HepG2 (cell line): ENCODE measurements around the gene MRPS25. TPM values are rescaled to one million over a fixed set of nuclear protein-coding genes. Genes with fewer than 3 reads are reported as not detected.

Experiments used
- CAMTA2 ChIP-seq: sonication (generic); formaldehyde crosslinking; IDR thresholded peaks from 2 replicates; pipeline ENCODE4 v1.4.0; 2020; ENCODE audit warnings: mild to moderate bottlenecking, missing genetic modification reagents, borderline replicate concordance
- HOXA7 ChIP-seq: sonication (generic); formaldehyde crosslinking; IDR thresholded peaks from 2 replicates; pipeline ENCODE4 v1.8.1; 2022; ENCODE audit warnings: mild to moderate bottlenecking, missing genetic modification reagents, moderate library complexity
- KLF9 ChIP-seq: IDR thresholded peaks from 2 replicates; pipeline ENCODE4 v1.6.1; 2016; ENCODE audit warnings: low read depth
- RAD51 ChIP-seq: fragments of 450-650 bp; IDR thresholded peaks from 2 replicates; pipeline ENCODE4 v1.6.1; 2016; ENCODE audit warnings: borderline replicate concordance
- RARA ChIP-seq: IDR thresholded peaks from 2 replicates; pipeline ENCODE4 v1.6.1; 2016; ENCODE audit warnings: missing genetic modification reagents, missing compliant biosample characterization
- ZNF232 ChIP-seq: sonication (generic); formaldehyde crosslinking; IDR thresholded peaks from 2 replicates; pipeline ENCODE4 v1.4.0; 2020; ENCODE audit warnings: missing genetic modification reagents, borderline replicate concordance
- ZNF350 ChIP-seq: sonication (generic); formaldehyde crosslinking; IDR thresholded peaks from 2 replicates; pipeline ENCODE4 v1.4.0; 2020; ENCODE audit warnings: mild to moderate bottlenecking, low read depth, missing genetic modification reagents, borderline replicate concordance
- ZNF878 ChIP-seq: sonication (generic); formaldehyde crosslinking; IDR thresholded peaks from 2 replicates; pipeline ENCODE4 v1.8.1; 2023; ENCODE audit warnings: mild to moderate bottlenecking, missing genetic modification reagents, moderate library complexity
- polyA plus RNA-seq, 8 experiments: library from polyadenylated mRNA; depleted of rRNA in 3 of 8; stranded (reverse) in 7 of 8; unstranded in 1 of 8; fragments of >200 nt; fragmentation: Illumina TruSeq in 4 of 8; extraction: Trizol in 4 of 8; gene quantifications; 2 replicates each; pipeline versions ENCODE4 v1.2.1 to v1.2.3, GENCODE V29; 2011 to 2016; ENCODE audit warnings: low read depth in 4 of 8, missing spikeins in 1 of 8, mixed read lengths in 1 of 8; ENCODE audit not compliant: insufficient read depth in 1 of 8
- total RNA-seq, 5 experiments: library from RNA; depleted of rRNA; stranded (reverse); fragments of >200 nt; fragmentation: Illumina TruSeq; extraction: Trizol; gene quantifications; 2 replicates each; pipeline ENCODE4 v1.2.3, GENCODE V29; 2016; ENCODE audit warnings: low read depth in 1 of 5
- TF ChIP-seq, protein P1 (sequence below): sonication (generic); formaldehyde crosslinking; IDR thresholded peaks from 2 replicates; pipeline ENCODE4 v1.4.0; 2020; ENCODE audit warnings: low read depth, mild to moderate bottlenecking, missing genetic modification reagents
- TF ChIP-seq, protein P2 (sequence below): sonication (generic); formaldehyde crosslinking; IDR thresholded peaks from 2 replicates; pipeline ENCODE4 v1.5.1; 2020; ENCODE audit warnings: missing genetic modification reagents, mild to moderate bottlenecking, borderline replicate concordance
- TF ChIP-seq, protein P3 (sequence below): sonication (generic); formaldehyde crosslinking; IDR thresholded peaks from 2 replicates; pipeline ENCODE4 v1.5.0; 2020; ENCODE audit warnings: missing genetic modification reagents
- TF ChIP-seq, protein P4 (sequence below): sonication (generic); formaldehyde crosslinking; IDR thresholded peaks from 2 replicates; pipeline ENCODE4 v1.4.0; 2020; ENCODE audit warnings: missing genetic modification reagents, mild to moderate bottlenecking, borderline replicate concordance
- TF ChIP-seq, protein P5 (sequence below): IDR thresholded peaks from 2 replicates; pipeline ENCODE4 v1.6.1; 2016
- TF ChIP-seq, protein P6 (sequence below): sonication (generic); formaldehyde crosslinking; IDR thresholded peaks from 2 replicates; pipeline ENCODE4 v1.4.0; 2020; ENCODE audit warnings: missing genetic modification reagents

The MRPS25 gene
- total and polyA plus RNA-seq, 2 of the 13 experiments (the other 11 are each of a cell fraction or from before 2014, with no cell fraction given), result 60.1 to 74.3 TPM

DNA sequence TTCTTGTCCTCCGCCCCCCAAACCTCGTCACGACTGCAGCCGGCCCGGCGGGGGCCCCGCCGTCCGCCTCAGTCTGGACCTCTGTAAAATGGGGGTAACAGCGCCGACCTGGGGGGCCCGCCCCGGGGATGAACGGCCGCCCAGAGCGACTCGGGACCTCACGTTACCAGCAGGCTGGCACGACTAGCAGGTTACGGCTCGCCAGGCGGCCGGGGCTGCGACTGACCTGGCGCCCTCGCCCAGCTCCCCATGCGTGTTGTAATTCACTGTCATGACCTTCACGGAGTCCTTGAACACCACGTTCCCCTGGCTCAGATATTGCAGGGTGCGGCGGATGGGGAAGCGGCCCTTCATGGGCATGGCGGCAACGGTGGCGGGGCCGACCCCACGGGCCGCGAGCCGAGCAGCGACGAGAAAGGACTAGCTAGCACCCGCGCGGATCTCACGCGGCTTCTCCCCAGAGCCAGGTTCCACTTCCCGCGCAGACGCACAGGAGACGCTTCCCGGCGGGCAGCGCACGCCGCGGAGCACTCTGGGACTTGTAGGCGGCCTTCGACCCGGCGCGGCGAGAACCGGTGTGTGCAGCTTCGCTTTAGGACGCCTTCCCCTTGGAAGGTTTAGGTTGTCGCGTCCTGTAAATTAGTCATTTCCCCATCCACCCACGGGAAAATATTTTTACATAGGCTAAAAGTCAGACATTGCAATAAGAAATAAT lies at the start of gene MRPS25 (continued):
- TF ChIP-seq, protein P1, sequence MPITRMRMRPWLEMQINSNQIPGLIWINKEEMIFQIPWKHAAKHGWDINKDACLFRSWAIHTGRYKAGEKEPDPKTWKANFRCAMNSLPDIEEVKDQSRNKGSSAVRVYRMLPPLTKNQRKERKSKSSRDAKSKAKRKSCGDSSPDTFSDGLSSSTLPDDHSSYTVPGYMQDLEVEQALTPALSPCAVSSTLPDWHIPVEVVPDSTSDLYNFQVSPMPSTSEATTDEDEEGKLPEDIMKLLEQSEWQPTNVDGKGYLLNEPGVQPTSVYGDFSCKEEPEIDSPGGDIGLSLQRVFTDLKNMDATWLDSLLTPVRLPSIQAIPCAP, result no peak
- TF ChIP-seq CAMTA2 (CRISPR knock-in tag), result no peak
- TF ChIP-seq, protein P2, sequence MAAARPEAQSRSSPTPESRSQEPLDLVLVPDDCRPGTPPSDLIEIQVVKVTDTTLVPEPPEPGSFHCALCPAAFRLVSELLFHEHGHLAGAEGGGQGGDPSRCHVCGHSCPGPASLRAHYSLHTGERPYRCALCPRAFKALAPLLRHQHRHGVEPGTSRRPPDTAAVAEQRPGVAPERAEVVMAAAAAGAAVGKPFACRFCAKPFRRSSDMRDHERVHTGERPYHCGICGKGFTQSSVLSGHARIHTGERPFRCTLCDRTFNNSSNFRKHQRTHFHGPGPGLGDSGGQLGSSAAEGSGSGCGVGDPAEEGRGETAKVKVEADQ, result 0 out of 2 replicates have a peak, but pooled peaks have one; percentile 24
- TF ChIP-seq, protein P3, sequence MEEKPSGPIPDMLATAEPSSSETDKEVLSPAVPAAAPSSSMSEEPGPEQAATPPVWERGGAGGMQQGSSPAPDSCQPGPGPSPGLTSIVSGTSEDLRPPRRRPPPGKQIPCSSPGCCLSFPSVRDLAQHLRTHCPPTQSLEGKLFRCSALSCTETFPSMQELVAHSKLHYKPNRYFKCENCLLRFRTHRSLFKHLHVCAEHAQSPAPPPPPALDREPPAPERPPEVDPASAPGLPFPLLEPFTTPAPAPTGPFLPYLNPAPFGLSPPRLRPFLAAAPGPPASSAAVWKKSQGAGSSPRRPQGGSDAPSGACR (CRISPR knock-in tag), result no peak
- TF ChIP-seq KLF9, result peak; percentile 44; the same call in 1 of the 2 replicates
- TF ChIP-seq, protein P4, sequence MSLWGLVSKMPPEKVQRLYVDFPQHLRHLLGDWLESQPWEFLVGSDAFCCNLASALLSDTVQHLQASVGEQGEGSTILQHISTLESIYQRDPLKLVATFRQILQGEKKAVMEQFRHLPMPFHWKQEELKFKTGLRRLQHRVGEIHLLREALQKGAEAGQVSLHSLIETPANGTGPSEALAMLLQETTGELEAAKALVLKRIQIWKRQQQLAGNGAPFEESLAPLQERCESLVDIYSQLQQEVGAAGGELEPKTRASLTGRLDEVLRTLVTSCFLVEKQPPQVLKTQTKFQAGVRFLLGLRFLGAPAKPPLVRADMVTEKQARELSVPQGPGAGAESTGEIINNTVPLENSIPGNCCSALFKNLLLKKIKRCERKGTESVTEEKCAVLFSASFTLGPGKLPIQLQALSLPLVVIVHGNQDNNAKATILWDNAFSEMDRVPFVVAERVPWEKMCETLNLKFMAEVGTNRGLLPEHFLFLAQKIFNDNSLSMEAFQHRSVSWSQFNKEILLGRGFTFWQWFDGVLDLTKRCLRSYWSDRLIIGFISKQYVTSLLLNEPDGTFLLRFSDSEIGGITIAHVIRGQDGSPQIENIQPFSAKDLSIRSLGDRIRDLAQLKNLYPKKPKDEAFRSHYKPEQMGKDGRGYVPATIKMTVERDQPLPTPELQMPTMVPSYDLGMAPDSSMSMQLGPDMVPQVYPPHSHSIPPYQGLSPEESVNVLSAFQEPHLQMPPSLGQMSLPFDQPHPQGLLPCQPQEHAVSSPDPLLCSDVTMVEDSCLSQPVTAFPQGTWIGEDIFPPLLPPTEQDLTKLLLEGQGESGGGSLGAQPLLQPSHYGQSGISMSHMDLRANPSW, result peak; percentile 9; the same call in 1 of the 2 replicates
- no peak for TF ChIP-seq RAD51
- TF ChIP-seq, protein P5, sequence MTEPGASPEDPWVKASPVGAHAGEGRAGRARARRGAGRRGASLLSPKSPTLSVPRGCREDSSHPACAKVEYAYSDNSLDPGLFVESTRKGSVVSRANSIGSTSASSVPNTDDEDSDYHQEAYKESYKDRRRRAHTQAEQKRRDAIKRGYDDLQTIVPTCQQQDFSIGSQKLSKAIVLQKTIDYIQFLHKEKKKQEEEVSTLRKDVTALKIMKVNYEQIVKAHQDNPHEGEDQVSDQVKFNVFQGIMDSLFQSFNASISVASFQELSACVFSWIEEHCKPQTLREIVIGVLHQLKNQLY (CRISPR knock-in tag), result peak; percentile 45; the same call in 1 of the 2 replicates
- no peak for TF ChIP-seq HOXA7 (CRISPR knock-in tag)
- TF ChIP-seq RARA (CRISPR knock-in tag), result peak; percentile 31; the same call in 1 of the 2 replicates
- peak; percentile 85; the same call in 1 of the 2 replicates for TF ChIP-seq ZNF350
- TF ChIP-seq, protein P6, sequence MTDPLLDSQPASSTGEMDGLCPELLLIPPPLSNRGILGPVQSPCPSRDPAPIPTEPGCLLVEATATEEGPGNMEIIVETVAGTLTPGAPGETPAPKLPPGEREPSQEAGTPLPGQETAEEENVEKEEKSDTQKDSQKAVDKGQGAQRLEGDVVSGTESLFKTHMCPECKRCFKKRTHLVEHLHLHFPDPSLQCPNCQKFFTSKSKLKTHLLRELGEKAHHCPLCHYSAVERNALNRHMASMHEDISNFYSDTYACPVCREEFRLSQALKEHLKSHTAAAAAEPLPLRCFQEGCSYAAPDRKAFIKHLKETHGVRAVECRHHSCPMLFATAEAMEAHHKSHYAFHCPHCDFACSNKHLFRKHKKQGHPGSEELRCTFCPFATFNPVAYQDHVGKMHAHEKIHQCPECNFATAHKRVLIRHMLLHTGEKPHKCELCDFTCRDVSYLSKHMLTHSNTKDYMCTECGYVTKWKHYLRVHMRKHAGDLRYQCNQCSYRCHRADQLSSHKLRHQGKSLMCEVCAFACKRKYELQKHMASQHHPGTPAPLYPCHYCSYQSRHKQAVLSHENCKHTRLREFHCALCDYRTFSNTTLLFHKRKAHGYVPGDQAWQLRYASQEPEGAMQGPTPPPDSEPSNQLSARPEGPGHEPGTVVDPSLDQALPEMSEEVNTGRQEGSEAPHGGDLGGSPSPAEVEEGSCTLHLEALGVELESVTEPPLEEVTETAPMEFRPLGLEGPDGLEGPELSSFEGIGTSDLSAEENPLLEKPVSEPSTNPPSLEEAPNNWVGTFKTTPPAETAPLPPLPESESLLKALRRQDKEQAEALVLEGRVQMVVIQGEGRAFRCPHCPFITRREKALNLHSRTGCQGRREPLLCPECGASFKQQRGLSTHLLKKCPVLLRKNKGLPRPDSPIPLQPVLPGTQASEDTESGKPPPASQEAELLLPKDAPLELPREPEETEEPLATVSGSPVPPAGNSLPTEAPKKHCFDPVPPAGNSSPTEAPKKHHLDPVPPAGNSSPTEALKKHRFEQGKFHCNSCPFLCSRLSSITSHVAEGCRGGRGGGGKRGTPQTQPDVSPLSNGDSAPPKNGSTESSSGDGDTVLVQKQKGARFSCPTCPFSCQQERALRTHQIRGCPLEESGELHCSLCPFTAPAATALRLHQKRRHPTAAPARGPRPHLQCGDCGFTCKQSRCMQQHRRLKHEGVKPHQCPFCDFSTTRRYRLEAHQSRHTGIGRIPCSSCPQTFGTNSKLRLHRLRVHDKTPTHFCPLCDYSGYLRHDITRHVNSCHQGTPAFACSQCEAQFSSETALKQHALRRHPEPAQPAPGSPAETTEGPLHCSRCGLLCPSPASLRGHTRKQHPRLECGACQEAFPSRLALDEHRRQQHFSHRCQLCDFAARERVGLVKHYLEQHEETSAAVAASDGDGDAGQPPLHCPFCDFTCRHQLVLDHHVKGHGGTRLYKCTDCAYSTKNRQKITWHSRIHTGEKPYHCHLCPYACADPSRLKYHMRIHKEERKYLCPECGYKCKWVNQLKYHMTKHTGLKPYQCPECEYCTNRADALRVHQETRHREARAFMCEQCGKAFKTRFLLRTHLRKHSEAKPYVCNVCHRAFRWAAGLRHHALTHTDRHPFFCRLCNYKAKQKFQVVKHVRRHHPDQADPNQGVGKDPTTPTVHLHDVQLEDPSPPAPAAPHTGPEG (CRISPR knock-in tag), result no peak
- TF ChIP-seq ZNF878 (CRISPR knock-in tag), result no peak
- TF ChIP-seq ZNF232 (CRISPR knock-in tag), result peak; percentile 82; the same call in 1 of the 2 replicates
